Esophagus muscularis mucosa (tissue), 3 donors: ENCODE measurements around the gene SMIM14.

Experiments used
- POLR2A ChIP-seq: fragments of 450-650 bp; IDR thresholded peaks from one replicate; pipeline ENCODE4 v1.6.1; 2017; ENCODE audit warnings: antibody characterized with exemption, moderate library complexity, mild to moderate bottlenecking, low read depth
- TF ChIP-seq, protein P1 (sequence below), 3 experiments: fragments of 200-600 bp in 2 of 3; fragments of 450-650 bp in 1 of 3; sonication (generic) in 2 of 3; IDR thresholded peaks; one replicate each; pipeline ENCODE4 v1.5.1; 2017 to 2019; ENCODE audit warnings: antibody characterized with exemption in 3 of 3, mild to moderate bottlenecking in 2 of 3, moderate library complexity in 1 of 3

DNA sequence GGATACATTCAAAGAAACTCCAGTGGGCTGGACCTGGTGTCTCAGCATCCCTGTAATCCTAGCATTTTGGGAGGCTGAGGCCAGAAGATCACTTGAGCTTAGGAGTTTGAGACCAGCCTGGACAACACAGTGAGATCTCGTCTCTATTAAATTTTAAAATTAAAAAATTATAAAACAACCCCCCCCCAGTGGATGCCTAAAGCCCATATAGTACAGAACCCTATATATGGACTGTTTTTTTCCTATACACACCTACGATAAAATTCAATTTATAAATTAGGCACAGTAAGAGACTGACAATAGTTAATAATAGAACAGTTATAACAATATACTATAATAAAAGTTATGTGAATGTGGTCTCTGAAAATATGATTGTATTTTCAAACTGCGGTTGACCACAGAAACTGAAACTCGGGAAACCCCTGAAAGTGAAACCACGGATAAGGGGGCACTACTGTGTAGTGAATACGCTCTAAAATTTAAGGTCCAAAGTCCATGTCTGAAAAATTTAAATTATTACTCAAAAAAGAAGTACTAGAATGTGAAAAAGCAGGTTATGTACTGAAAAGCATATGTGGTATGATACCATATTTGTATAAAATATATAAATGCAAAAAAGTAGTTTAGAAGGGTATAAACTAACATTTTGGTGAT, 2.0 kb downstream of the SMIM14 start:
- TF ChIP-seq, protein P1, sequence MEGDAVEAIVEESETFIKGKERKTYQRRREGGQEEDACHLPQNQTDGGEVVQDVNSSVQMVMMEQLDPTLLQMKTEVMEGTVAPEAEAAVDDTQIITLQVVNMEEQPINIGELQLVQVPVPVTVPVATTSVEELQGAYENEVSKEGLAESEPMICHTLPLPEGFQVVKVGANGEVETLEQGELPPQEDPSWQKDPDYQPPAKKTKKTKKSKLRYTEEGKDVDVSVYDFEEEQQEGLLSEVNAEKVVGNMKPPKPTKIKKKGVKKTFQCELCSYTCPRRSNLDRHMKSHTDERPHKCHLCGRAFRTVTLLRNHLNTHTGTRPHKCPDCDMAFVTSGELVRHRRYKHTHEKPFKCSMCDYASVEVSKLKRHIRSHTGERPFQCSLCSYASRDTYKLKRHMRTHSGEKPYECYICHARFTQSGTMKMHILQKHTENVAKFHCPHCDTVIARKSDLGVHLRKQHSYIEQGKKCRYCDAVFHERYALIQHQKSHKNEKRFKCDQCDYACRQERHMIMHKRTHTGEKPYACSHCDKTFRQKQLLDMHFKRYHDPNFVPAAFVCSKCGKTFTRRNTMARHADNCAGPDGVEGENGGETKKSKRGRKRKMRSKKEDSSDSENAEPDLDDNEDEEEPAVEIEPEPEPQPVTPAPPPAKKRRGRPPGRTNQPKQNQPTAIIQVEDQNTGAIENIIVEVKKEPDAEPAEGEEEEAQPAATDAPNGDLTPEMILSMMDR (IDR thresholded peaks at IDR 0.05), result no peak
- no peak for TF ChIP-seq POLR2A
